GM19240 (cell line): Measurements from ENCODE around the gene MOB3C.

Experiments
- DNase-seq: peaks from one replicate; pipeline ENCODE4 v3.0.0; 2011; ENCODE audit warnings: low spot score; ENCODE audit not compliant: insufficient read length

The MOB3C gene

GRCh38 chr1:46576596-46576995 lies 40.0 kb downstream of the MOB3C start:
- no peak for DNase-seq

DNA sequence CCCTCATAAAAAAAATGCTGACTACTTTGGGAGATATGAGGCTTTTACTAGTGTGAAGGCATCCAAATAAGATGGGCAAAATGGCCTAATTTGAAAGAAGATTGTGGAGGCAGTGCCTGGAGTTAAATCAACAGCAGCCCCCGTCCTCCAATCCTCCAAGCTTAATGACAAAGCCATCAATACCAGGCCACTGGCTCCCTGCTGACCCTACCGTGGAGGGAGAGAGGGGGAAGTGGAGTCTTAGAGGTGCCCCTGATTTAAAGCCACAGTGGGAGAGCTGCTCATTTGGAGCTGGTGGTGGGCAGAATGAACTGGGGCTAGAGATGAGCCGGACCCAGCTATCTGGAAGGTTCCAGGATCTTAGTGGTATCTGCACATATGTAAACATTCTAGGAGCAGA lies 40.8 kb downstream of the MOB3C start:
- no peak for DNase-seq

DNA sequence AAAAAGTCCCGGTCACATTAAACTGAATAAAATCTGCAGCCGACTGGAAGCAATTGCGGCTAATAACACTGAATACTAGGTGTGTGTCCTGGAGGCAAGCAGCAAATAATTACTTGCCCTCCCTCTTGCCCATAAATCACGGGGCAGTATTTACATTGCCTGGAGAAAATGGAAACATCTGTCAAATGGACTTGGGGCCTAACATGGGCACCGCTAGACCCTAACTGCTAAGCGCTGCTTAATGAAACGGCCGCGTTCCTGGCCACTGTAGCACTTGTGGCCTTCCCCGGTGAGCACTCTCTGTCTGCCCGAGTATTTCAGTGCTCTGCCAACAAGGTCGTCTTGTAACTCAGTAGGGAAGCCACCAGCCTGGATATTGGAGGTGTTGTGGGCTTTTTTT lies 41.3 kb downstream of the MOB3C start:
- no peak for DNase-seq

GRCh38 chr1:46571691-46572225 lies 44.9 kb downstream of the MOB3C start:
- no peak for DNase-seq

GRCh38 chr1:46569884-46570725 lies 46.5 kb downstream of the MOB3C start:
- DNase-seq: no peak

- DNase-seq: no peak
Measured at GRCh38 chr1:46569116-46569515, 47.5 kb downstream of the MOB3C start.

- no peak for DNase-seq
Measured at GRCh38 chr1:46568461-46568891, 48.1 kb downstream of the MOB3C start.

GRCh38 chr1:46563341-46563740 lies 53.3 kb downstream of the MOB3C start:
- DNase-seq: no peak

GRCh38 chr1:46562498-46562897 lies 54.1 kb downstream of the MOB3C start:
- no peak for DNase-seq

DNA sequence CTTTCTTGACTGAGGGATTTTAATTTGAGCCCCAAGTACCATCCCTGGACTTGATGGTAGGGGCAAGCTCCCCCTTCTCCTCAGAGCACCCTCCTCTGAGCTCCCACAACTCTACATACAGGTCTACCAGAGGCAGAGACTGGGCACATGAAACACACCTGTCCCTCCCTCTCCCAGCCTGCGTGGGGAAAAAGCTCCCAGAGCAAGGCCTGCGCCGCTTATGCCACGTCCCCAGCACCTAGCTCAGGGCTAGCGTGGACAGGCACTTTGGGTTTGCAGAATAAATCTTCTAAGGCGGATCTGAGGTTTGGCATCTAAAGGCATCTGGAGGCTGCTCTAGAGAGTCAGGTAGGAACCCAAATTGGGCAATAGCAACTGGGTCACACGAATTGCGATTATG lies 57.6 kb downstream of the MOB3C start:
- no peak for DNase-seq

DNA sequence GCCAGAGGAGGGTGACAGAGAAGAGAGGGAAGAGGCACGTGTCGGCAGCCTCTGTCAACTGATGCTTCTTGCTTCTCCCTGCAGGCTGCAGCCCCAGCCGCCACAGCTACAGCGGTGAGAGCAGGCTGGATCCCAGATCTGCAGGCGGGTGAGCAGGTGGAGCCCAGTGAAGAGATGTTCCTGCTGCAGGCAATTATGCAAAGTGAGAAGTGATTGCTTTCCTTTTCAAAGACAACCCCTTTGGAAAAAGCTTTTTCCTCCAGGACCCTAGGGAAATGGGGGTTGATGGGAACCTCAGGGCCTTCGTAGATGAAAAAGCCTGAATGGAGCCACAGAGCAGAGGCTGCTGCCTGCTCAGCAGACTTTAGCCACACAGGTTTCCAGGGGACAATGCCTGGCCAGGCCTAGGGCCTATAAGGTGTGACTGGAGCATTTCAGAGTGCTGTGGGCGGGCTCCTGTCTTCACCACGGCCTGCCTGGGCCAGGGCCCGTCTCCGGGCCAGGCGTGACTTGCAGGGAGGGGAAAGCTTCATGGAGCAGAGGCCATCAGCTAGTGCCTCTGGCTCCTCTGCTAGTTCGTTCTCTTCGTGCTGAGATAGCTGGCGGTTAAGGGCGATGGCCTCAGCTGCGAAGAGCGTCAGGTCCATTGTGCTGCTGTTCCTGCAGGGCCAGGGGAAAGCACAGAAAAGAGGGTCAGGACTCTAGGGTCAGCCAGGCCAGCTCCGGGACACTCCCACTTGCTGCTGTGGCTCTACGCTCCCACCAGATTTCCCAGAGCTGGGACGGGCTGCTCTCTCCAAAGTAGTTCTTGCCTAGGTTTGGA lies 58.3 kb downstream of the MOB3C start:
- DNase-seq: no peak
